Fibroblast of lung (primary cell): ENCODE results near the gene MAST1. TPM values are rescaled to one million over a fixed set of nuclear protein-coding genes. Genes with fewer than 3 reads are reported as not detected.

Source experiments
- DNase-seq, 2 donors: peaks; one replicate each; pipeline versions ENCODE4 v3.0.0 to v3.0.0-alpha.2; 2010; ENCODE audit warnings: low read depth in 2 of 2
- H2AFZ ChIP-seq: 2 replicates; pipeline ENCODE4 v1.5.1; 2012; ENCODE audit warnings: low read length, control low read depth, inconsistent platforms
- H3K27ac ChIP-seq: 2 replicates; pipeline ENCODE4 v1.5.1; 2011; ENCODE audit warnings: low read length, control low read depth; ENCODE audit not compliant: insufficient read depth
- H3K27me3 ChIP-seq: 2 replicates; pipeline ENCODE4 v1.5.1; 2011; ENCODE audit warnings: mild to moderate bottlenecking, low read length; ENCODE audit not compliant: control insufficient read depth, insufficient read depth
- H3K36me3 ChIP-seq: 2 replicates; pipeline ENCODE4 v1.5.1; 2011; ENCODE audit warnings: low read length; ENCODE audit not compliant: control insufficient read depth, insufficient read depth
- H3K4me1 ChIP-seq: 2 replicates; pipeline ENCODE4 v1.5.1; 2011; ENCODE audit warnings: low read length; ENCODE audit not compliant: control insufficient read depth, insufficient read depth; ENCODE audit errors: extremely low read depth
- H3K4me2 ChIP-seq: 2 replicates; pipeline ENCODE4 v1.5.1; 2011; ENCODE audit warnings: low read length, control low read depth; ENCODE audit not compliant: insufficient read depth; ENCODE audit errors: extremely low read depth
- H3K4me3 ChIP-seq, 4 experiments: fragments of 200-600 bp in 1 of 4; sonication (generic) in 1 of 4; replicated peaks in 1 of 4; 2 replicates each; pipeline ENCODE4 v1.5.1; 2011 to 2016; ENCODE audit warnings: low read length in 4 of 4, low read depth in 3 of 4, mild to moderate bottlenecking in 3 of 4, control low read depth in 2 of 4, inconsistent platforms in 1 of 4, mixed read lengths in 1 of 4; ENCODE audit not compliant: insufficient read depth in 1 of 4; ENCODE audit errors: control extremely low read depth in 1 of 4
- H3K79me2 ChIP-seq: 2 replicates; pipeline ENCODE4 v1.5.1; 2012; ENCODE audit warnings: mild to moderate bottlenecking, low read length, inconsistent platforms; ENCODE audit not compliant: control insufficient read depth, insufficient read depth
- H3K9ac ChIP-seq: 2 replicates; pipeline ENCODE4 v1.5.1; 2011; ENCODE audit warnings: mild to moderate bottlenecking, low read length, control low read depth; ENCODE audit not compliant: insufficient read depth
- H3K9me3 ChIP-seq: 2 replicates; pipeline ENCODE4 v1.5.1; 2012; ENCODE audit warnings: low read depth, low read length; ENCODE audit not compliant: control insufficient read depth, insufficient read depth
- H4K20me1 ChIP-seq: 2 replicates; pipeline ENCODE4 v1.5.1; 2011; ENCODE audit warnings: low read length; ENCODE audit not compliant: control insufficient read depth, insufficient read depth; ENCODE audit errors: extremely low read depth
- EZH2 ChIP-seq: IDR thresholded peaks from 2 replicates; pipeline ENCODE4 v1.5.1; 2012; ENCODE audit warnings: low read length, control low read depth, mild to moderate bottlenecking; ENCODE audit errors: missing control alignments
- polyA plus RNA-seq, 2 donors: library from polyadenylated mRNA; depleted of rRNA in 1 of 2; stranded (reverse) in 1 of 2; unstranded in 1 of 2; fragments of >200 nt; gene quantifications; 2 replicates each; pipeline ENCODE4 v1.2.1, GENCODE V29; 2011 to 2012; ENCODE audit warnings: missing spikeins in 1 of 2
- total RNA-seq: library from RNA; depleted of rRNA; stranded (reverse); fragments of >200 nt; gene quantifications from 2 replicates; pipeline ENCODE4 v1.2.1, GENCODE V29; 2014
- TF ChIP-seq, protein P1 (sequence below), 2 donors: IDR thresholded peaks in 1 of 2; conservative IDR thresholded peaks in 1 of 2; 1 replicate in 1 of 2; 2 replicates in 1 of 2; pipeline ENCODE4 v1.5.1; 2011 to 2012; ENCODE audit warnings: low read length in 2 of 2, control low read depth in 1 of 2, inconsistent platforms in 1 of 2, low read depth in 1 of 2, mild to moderate bottlenecking in 1 of 2

The MAST1 gene
- total and polyA plus RNA-seq, 2 donors (not counting 1 experiment from before 2014, with no cell fraction given), result 0.30 to 1.3 TPM

DNA sequence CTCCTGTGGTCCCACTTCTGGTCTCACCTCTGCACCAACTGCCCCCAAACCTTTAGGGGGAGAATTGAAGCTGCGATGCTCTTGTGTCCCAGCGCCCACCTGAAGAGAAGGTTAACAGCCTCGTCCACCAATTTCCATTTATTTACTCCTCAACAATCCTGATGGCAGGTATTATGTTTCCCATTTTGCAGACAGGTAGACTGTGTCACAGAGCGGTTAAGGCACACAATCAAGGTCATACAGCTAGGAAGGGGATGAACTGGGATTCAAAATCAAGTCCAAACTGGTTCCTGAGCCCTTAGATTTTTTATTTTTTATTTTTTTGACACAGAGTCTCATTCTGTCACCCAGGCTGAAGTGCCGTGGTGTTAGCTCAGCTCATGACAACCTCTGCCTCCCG, 36.8 kb downstream of the MAST1 start:
- Histone ChIP-seq H3K9me3 (no peaks in the 10 kb centered on the region), H3K4me1 (no peaks in the 10 kb centered on the region), H3K79me2 (no peaks in the 10 kb centered on the region), H3K27ac (no peak overlapping the region), H3K9ac (no peak overlapping the region), H3K27me3 (no peaks in the 10 kb centered on the region), H3K4me2 (no peak overlapping the region), H3K36me3 (no peaks in the 10 kb centered on the region), H2AFZ (no peak overlapping the region), H3K4me3 (no peak overlapping the region), H4K20me1 (no peaks in the 10 kb centered on the region)
- no peak for TF ChIP-seq EZH2
- TF ChIP-seq, protein P1, sequence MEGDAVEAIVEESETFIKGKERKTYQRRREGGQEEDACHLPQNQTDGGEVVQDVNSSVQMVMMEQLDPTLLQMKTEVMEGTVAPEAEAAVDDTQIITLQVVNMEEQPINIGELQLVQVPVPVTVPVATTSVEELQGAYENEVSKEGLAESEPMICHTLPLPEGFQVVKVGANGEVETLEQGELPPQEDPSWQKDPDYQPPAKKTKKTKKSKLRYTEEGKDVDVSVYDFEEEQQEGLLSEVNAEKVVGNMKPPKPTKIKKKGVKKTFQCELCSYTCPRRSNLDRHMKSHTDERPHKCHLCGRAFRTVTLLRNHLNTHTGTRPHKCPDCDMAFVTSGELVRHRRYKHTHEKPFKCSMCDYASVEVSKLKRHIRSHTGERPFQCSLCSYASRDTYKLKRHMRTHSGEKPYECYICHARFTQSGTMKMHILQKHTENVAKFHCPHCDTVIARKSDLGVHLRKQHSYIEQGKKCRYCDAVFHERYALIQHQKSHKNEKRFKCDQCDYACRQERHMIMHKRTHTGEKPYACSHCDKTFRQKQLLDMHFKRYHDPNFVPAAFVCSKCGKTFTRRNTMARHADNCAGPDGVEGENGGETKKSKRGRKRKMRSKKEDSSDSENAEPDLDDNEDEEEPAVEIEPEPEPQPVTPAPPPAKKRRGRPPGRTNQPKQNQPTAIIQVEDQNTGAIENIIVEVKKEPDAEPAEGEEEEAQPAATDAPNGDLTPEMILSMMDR (conservative IDR thresholded peaks at IDR 0.05 in 1 of 2, IDR thresholded peaks at IDR 0.05 in 1 of 2; ENCODE audit: low read depth in 1 of 2, low read length in 2 of 2), result no peak
- DNase-seq, result no peak

DNA sequence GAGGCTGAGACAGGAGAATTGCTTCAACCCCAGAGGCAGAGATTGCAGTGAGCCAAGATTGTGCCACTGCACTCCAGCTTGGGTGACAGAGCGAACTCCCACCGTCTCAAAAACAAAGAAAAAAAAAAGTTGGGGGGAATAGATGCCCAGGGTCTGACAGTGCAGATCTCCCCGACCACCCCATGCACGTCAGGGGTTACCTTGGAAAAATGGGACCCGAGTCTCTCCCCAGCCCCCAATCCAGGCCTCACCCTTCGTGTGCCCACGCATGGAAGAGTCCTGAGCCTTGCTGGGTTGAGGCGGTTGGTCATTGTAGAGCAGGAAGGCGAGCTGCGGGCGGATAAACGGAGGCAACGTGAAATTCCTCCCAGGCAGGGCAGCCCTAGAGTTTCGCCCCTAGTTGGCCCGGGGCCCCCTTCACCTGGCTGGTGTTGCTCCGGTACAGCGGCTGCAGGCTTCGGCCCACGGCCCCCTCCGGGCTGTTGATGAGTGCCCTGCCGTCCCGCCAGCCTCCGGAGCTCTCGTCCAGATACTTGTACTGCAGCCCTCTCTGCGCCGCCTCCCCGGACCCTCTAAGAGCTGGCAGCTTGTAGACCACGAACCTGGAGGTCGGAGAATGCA, 42.3 kb downstream of the MAST1 start:
- TF ChIP-seq EZH2, result no peak
- TF ChIP-seq, protein P1 (conservative IDR thresholded peaks at IDR 0.05 in 1 of 2, IDR thresholded peaks at IDR 0.05 in 1 of 2; ENCODE audit: low read depth in 1 of 2, low read length in 2 of 2), result no peak
- Histone ChIP-seq H2AFZ (peak overlapping the region; percentile 84), H3K27ac (peak overlapping the region; percentile 26), H3K9me3 (no peaks in the 10 kb centered on the region), H3K79me2 (no peaks in the 10 kb centered on the region), H3K4me2 (peak overlapping the region; percentile 89), H3K27me3 (peaks cover 10% of the 10 kb centered on the region), H3K4me1 (no peaks in the 10 kb centered on the region), H3K4me3 (peak overlapping the region; percentile 77 to 98 (median 92)), H3K36me3 (no peaks in the 10 kb centered on the region), H3K9ac (peak overlapping the region; percentile 61), H4K20me1 (no peaks in the 10 kb centered on the region)
- DNase-seq, result peak; percentile 17 to 27

DNA sequence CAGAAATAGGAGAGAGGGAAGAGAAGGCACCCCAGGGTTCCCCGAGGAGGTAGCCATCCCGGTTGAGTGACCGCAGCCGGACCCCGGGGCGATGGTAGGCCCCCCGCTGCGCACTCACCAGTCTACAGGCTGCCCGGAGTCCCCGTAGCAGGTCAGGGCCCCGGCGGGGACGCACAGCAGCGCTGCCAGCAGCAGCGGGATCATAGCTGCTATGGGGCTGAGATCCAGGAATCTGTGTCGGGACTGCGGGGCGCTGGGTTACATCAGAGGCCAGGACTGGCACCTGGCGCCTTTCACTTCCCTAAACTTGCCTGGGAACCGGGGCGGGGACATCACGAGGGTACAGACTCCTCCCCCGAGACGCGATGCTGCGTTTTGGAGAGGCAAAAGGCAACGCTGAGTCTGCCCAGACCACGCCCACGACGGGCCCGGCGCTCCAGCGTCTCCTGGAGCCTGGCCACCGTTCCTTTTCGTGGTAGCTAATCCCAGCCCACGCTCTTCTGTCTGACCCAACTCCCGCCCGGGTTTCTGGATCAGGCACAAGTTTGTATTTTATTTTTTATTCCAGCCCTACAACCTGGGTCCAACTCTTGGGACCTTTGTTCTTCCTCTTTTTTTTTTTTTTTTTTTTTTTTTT, 43.0 kb downstream of the MAST1 start, which contains the start of gene DNASE2:
DNASE2 (minus strand) TSS at position 278 of the 637 bp plus-strand sequence; CDS start at position 204, 74 bp downstream.
- TF ChIP-seq, protein P1 (conservative IDR thresholded peaks at IDR 0.05 in 1 of 2, IDR thresholded peaks at IDR 0.05 in 1 of 2; ENCODE audit: low read depth in 1 of 2, low read length in 2 of 2), result no peak
- TF ChIP-seq EZH2, result no peak
- no peaks in the 10 kb centered on the region for H3K36me3 ChIP-seq
- no peaks in the 10 kb centered on the region for H4K20me1 ChIP-seq
- peaks cover 11% of the 10 kb centered on the region for H3K27me3 ChIP-seq
- no peaks in the 10 kb centered on the region for H3K4me1 ChIP-seq
- H3K4me3 ChIP-seq, result peak within 1 kb of the TSS; percentile 77 to 98 (median 92)
- peak within 1 kb of the TSS; percentile 89 for H3K4me2 ChIP-seq
- H3K79me2 ChIP-seq, result no peaks in the 10 kb centered on the region
- H3K9me3 ChIP-seq, result no peaks in the 10 kb centered on the region
- H3K9ac ChIP-seq, result peak within 1 kb of the TSS; percentile 61
- H3K27ac ChIP-seq, result peak within 1 kb of the TSS; percentile 26
- peak within 1 kb of the TSS; percentile 84 for H2AFZ ChIP-seq
- peak; percentile 89 to 91 for DNase-seq
